ENCODE data around the gene AVPR2.

The AVPR2 gene

DNA sequence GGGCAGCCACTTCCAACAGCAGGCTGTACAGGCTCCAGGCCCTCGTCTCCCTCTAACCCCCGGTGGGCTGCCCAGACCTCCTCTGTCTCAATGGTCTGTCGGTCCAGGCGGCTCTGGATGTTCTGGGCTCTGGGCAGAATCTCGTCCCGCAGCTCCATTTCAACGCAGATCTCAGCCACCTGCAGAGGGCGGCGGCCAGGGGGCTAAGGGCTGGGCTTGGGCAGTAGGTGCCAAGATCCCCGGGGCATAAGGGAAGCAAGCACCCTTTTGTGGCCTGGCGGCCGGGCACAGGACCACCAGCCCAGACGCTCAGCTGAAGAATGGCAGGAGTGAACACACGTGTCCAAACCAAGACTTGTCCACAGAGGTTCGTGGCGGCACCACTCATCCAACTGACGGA lies 9.2 kb downstream of the AVPR2 start:
- no peak for DNase-seq (ENCODE audit: low read depth in 2 of 2)

DNA sequence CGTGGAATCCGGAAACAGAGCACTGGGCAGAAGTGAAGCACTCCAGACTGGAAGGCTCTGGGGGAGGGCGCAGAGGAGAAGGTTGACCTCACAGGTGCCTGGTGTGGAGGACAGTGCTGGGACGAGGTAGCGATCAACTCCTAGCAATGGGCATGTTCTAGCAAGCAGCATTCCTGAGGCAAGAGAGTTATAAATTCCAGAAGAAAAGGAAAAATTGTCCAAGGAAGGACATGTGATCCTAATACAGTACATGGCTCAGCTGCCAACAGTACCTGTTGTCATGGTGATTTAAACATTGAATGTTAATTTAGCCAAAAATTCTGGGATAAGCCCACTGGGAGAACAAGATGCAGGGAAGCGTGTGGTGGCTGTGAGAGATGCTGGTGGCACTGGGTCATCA lies 13.4 kb downstream of the AVPR2 start:
- no peak for DNase-seq (ENCODE audit: low read depth in 2 of 2)

DNA sequence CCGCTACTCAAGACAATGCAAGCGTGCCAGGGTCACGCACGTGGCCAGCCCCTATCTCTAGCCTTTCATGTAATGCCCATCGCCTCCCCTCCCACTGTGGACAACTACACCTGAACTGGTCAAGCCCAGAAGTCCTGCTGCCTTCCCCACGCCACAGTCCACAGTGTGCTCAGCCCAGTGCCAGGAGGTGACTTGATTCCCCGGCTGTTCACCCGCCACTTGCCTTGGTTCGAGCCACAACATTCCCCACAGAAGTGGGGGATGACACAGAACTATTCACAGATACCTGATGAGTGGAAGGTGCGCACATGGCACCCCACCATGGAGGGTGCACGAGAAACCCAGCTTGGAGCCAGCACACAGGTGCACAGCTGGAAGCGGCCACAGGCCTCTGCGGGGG lies 14.8 kb downstream of the AVPR2 start:
- DNase-seq (ENCODE audit: low read depth in 2 of 2): no peak

DNA sequence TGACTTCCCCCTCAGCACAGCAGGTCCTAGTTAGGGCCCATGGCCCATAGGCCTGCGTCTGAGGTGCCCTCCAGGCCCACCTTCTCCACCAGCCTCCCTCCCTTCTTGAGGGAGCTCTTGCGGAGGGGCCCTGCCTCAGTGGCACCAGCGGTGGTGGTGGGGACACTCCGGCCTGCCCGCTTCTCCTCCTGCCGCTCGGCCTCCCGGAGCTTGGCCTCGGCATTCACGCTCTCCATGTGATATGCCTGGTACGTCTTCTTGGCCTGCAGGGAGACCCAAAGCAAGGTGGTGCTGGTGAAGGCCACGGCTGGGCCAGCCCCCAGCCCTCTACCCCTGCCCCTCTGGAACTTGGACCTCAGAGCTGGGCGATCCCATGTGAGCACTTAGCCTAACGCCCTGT lies 16.1 kb downstream of the AVPR2 start:
- no peak for DNase-seq (ENCODE audit: low read depth in 2 of 2)

DNA sequence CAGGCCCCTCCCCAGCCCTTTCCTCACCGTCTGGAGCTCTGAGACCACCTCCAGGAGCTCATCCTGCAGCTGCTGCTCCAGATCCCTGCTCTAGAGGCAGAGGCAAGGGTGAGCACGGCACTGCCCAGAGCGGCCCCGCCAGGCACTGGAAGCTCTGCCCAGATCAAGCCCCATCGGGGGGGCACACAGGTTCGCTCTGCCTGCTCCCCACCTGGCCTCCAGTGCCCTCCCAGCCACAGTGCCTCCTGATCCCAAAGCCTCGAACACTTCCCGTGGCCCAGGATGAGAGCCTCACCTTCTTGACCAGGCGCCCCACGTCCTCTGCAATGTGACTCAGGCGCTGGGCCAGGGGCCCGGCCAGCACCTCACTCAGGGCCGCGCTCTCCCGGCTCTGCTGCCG lies 16.6 kb downstream of the AVPR2 start:
- no peak for DNase-seq (ENCODE audit: low read depth in 2 of 2)

DNA sequence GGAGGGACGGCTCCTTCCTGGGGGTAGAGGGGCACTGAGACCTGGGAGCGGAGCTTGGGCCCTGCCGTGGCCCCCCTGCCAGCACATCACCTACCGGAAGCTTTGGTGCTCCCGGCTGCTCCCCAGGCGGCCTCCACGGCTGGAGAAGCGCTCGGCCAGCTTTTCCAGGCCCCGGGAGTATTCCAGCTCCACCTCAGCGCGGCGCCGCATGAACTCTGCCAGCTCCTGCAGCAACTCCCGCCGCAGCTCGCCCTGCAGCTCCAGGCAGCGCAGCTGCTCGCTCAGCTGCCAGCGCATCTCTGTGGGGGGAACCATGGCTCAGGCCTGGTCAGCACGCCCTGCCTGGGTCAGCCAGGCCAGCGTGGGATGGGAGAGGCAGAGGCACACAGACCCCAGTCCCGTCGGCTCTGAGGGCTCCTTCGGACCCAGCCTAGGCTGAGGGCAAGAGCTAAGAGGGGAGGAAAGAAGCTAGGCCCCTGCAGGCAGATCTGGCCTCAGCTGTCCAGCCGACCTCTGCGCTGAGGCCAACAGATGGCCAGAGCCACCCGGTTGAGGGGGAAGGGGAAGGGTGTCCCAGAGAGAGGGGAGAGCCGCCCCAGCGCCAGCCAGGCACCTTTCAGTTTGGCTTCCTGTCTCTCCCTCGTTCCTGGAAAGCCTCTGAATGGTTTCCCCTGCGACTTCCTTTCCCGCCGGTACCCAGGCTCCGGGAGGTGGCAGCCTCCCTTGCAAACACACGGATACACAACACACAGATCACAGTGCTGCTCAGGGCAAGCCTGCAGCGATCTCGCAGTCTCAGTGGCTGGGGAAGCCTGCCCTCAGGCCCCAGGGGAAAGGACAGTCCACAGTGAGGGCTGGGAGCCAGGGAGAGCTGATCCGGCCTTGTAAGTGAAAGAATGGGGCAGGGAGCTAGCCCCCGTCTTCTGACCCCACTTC lies 17.3 kb downstream of the AVPR2 start:
- no peak for DNase-seq (ENCODE audit: low read depth in 2 of 2)

DNA sequence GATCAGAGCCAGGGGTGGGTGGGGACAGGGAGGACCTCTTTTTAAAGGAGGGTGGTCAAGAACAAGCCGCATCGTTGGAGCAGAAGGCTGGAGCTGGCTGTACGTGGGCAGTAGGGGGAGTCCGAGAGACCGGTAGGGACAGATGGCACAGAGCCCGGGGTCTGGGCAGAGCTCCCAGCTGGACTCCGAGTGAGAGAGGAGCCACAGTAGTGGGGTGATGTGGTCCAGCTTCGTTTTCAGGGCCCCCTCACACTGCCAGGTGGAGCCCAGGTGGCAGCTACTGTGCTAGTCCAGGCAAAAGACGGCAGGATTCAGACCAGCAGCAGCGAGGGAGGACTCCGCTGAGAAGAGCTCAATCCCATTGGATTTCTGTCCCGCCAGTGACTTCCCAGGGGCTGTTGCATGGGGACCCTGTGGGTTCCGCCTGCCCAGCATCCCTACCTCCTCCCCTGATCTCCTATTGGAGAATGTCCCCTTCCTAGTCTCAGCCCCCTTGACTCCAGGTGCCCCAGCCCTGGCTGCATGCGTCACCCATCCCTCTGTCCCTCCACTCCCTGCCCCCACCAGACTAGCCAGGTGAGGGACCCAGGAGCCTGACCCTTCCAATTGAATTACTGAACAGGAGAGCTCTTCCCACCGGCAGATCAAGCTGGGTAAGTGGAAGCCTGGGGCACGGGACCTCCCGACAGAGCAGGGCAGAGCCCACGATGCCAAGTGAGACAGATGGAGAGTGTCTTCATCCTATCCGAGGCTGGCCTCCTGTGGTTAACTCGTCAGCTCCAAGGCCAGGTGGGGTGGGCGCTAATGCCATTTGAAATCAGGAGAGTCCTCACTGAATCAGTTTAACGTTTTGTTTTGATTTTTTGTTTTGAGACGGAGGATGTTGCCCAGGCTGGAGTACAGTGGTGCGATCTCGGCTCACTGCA lies 18.7 kb downstream of the AVPR2 start:
- DNase-seq (ENCODE audit: low read depth in 2 of 2): no peak

DNA sequence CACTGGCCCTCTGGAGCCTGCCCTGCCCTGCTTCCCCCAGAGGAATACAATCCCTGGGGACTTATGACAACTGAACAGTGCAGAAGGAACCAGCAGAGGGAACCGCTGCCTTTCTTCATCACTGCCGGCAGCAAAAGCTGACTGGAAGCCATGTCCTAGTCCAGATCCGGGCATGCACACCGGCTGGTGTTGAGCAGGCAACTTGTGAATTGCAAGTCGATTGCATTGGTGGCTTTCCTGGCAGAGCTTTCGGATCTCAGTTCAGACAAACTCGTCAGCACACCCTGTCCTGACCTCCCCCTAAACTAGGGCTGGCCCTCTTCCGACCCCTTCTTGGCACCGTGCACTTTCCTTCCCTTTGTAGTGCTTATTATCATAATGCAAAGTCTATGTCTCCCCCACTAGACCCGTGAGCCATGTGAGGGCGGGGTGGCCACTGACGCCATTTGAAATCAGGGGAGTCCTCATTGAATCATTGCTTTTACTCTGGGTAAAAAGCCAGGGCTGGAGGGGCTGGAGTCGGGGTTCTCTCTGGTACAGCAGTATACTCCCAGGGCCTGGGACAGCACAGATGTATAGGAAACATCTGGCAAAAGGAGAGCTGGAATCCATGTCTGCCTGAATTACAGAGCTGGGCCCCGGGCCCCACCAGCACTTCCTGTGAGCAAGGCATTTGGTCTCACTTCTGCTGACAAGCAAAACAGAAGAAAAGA lies 19.8 kb downstream of the AVPR2 start:
- no peak for DNase-seq (ENCODE audit: low read depth in 2 of 2)

DNA sequence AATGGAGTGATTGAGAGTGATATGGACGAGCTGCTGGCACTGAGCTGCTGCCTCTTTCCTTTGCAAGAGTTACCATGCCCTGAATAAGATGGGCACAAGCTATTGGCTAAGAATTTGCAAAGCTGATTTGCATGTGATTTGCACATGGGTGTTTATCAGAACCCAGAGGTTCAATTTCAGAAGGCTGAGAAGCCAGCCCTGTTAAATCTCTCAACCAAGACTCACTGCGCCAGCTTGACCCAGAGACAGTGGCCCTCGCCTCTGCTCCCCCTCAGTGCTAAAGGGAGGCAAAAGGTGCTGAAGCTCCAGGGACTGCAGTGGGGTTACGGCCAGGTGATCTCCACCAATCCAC lies 20.9 kb downstream of the AVPR2 start:
- DNase-seq (ENCODE audit: low read depth in 2 of 2): no peak

DNA sequence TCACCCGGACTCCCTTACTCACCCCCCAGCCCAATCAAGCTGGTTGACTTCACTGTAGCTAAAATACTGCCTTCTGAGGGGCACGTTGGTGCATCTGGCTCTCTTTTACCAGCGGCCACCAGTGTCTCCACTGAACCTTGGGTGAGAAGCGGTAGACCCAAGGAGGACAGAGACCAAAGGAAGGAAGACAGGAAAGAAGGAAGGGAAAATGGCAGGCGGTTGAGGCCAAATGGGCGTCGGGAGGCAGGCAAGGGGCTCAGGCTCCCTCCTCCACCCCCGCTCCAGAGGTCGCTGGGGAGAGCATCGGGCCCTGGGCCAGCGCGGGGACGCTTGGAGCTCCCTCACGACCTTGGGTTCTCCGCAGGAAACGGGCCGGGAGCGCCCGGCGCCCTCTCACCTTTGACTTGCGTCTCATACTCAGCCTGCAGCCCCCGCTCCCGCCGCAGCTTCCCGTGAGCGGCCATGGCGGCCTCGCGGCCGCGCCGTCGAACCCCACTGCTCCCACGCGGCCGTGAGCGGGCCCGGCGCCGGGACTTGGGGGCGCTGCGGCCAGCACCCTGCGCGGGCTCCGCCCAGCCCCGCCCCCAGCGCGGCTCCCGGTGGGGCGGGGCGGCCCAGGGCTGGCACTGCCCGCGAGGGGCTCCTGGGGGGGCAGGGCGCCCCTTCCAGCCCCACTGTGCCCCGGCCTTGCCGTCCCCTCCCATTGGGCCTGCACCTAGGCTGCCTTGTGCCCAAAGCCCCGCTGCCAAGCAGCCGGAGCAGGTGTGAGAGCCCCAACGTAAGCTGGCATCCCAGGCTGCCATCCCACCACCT lies 21.5 kb downstream of the AVPR2 start, which contains the start of gene ARHGAP4:
TSS of gene ARHGAP4 (minus strand) at position 526 of the 813 bp plus-strand sequence. CDS start at position 464, 62 bp downstream.
- peak in 1 of 2 donors; percentile 58 for DNase-seq (ENCODE audit: low read depth in 2 of 2)

DNA sequence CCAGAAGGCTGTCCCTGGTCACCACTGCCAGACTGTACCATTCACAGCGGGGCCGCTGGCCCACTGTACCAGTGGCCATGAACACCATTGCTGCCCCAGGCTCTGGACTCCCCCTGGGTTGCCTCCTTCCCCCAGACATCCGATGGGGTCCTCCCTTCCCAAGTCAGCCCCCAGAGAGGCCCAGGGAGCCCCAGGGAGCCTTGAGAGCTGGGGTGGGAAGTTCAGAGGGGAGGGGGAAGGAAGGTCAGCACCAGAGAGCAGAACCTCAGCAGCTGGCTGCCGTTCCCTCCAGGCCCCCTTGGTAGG lies 22.0 kb downstream of the AVPR2 start:
- no peak for DNase-seq (ENCODE audit: low read depth in 2 of 2)

DNA sequence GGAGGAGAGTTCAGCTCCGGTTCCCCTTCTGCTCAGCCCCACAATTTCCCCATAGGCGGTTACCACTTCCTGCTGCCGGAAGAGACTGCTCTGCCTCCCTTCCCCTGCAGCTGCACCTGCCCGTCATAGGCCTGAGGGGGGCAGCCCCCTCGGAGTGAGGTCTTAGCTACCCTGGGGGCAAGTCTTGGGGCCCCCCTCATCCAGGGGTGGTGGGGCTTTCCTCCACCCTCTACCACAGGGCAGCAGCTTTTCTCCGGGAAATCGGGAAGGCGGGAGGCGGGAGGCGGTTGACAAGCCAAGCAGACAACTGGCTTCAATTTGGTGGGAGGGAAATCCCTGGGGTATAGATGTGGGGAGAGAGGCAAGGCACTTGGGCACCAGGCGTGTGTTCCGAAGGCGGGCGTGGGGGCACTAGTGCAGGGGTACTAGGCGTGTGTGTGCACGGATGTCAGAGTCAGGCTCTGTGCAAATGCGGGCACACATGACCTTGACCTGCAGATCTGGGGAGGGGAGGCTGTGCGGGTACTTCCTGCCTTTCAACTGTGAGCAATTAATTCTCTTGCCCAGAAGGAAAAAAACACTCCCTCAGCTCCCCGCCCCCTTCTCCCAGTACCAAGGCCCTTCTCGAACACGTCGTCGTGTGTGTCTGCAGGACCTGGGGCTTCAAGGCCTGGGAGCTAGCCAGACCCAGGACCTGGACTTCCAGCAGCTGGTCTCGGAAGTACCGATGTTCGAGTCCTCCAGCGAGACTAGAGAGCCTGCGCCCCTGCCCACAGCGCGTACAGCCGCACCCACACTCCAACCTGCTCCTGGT lies 22.6 kb downstream of the AVPR2 start:
- DNase-seq (ENCODE audit: low read depth in 2 of 2): peak; percentile 63 to 74

DNA sequence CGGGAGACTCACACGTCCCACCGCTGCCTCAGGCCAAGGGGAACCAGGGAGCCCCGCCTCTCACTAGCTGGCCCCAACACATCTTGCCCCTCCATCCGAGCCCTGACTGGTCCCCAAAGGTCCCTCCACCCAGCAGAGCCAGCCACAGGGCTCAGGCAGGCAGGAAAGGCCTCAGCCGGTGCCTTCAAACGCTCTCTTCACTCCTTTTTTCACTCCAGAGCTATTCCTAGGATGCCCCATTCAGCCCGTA lies 23.1 kb downstream of the AVPR2 start:
- DNase-seq (ENCODE audit: low read depth in 2 of 2): no peak

DNA sequence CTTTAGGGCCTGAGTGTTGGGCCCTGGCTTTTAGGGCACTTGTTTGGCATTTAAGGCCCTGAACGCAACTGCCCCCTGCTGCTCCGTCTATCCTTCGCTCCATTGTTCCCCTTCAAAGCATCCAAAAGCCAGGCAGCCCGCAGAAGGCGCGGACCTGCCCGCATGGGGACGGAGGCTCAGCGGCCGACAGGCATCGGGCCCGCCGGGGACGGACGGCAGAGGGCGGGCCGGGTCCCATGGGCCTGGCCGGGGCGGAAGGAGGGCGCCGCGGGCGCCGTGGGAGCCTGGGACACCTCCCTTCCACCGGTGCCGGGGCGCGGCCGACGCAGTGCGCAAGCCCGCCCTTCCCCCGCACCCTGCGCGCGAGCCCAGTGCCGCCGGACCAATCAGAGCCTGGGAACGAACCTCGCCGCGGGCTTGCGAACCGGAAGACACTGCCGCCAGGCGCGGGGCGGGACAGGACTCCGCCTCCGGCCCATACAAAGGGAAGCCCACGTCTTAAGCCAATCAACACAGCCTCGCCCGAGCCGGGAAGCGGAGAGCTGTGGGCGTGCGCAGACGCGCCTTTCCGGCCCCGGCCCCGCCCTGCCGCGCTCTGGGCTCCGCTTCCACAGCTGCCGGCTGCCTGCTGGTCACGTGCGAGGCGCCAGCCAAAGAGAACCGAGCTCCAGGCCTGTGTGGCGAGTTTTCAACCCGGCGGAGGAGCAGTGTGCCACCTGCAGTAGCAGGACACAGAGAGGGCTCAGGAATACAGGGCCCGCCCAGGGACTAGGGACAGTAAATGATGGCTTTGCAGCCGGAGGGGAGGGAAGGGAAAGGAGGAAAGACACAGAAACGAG lies 23.7 kb downstream of the AVPR2 start:
- DNase-seq (ENCODE audit: low read depth in 2 of 2): peak; percentile 87 to 94

DNA sequence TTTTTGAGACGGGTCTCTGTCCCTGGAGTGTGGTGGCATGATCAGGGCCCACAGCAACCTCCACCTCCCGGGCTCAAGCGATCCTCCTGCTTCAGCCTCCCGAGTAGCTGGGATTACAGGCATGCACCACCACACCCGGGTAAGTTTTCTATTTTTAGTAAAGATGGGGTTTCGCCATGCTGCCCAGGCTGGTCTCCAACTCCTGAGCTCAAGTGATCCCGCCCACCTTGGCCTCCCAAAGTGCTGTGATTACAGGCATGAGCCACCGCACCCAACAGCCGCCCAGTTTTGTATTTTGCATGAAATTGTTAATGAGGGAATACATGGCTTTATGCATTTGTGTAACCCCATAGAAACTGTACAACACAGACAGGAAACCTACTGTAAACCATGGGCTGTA lies 24.4 kb downstream of the AVPR2 start:
- no peak for DNase-seq (ENCODE audit: low read depth in 2 of 2)

DNA sequence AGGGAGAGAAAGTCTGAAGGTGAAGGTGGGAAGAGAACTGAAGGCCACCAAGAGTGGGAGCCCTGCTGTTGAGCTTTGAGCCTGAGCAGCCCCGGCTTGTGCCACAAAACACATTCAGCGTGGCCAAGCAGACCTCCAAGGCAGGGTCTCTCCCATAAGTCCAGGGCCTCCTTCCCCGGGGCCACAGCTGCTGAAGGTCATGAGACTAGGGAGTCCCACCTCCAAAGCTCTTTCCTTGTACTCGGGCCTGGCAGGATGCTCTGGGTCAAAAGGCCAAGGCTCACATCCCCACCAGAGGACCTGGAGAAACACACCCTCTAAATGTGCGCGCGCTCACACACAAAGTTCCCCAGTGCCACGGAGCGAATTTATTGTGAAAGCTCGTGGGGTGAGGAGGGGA lies 25.1 kb downstream of the AVPR2 start:
- no peak for DNase-seq (ENCODE audit: low read depth in 2 of 2)

DNA sequence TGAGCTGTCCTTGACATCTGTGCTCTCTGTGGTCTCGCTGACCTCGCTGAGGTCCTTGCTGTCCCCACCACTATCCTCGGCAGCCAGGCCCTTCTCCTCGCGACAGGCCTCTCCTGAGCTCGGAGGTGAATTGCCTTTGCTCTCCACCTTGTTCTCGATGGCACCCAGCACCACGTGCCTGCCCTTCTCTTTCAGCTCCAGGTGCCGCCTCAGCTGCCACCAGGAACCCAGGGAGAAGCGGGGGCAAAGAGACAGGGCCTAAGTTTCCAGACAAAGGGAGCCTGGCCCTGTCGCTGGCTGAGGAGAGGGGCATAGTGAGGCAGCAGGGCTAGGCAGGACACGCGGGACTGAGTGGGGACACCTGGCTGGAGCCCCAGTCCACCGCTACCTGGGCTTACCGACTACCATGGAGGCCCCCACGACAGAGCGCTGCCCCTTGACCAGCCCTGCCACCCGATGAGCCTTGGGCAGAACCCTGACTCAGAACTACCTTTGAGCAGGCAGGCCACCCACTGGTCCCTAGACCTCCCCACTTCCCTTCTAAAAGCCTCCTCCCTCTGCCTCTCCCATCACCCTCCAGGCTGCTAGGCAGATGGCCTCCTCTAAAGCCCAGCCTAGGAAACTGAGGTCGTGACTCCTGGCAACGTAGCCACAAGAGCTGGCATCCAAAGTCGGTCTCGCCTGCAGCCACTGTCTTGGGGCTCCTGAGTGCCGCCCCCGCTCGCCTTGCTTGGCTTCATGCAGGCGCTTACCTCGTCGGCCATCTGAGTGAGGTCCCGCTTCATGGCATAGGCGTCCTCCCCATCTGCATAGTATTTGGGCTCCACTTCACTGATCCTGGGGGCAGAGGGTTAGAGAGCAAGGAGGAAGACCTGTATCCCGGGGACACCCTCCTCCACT lies 25.8 kb downstream of the AVPR2 start:
- no peak for DNase-seq (ENCODE audit: low read depth in 2 of 2)

DNA sequence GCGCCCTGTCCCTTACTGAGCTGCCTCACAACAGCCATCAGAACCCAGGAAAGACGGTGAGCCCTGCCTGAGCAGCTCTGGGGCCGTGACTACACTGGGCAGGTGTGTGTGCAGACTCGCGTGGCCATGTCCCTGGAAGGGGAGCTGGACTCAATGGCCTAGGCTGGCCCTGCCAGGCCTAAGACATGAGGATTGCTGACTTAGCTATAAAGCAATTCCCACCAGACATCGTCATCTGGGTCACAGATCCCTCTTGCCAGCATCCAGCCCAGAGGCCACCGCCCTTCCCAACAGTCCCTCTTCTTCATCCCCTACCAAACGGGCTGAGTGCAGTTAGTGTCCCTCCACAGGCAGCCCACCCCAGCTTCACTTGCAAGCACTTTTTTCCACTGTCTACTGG lies 26.7 kb downstream of the AVPR2 start:
- no peak for DNase-seq (ENCODE audit: low read depth in 2 of 2)

DNA sequence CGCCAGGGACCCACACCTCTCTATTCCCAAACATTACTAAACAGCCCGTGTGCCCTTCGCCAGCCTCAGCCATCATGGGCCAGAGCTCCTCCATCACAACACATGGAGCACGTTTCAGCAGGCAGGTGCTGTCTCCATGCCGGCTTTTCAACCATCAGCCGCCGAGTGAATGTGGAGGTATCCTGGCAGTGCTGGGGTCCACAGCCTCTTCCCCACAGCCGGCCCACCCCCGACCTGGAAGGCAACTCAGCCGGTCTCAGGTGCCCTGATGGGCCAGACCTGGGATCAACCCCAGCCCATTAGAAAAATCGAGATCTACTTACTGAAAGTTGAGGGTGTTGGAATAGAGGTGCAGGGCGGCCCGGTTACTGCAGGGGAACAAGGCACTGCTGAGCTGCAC lies 27.3 kb downstream of the AVPR2 start:
- DNase-seq (ENCODE audit: low read depth in 2 of 2): no peak
